ENCODE data around the gene FBXO28. TPM values are rescaled to one million over a fixed set of nuclear protein-coding genes. Genes with fewer than 3 reads are reported as not detected.

FBXO28 gene
- total RNA-seq, 4 donors from 2014 or later = 7.0 to 31.0 (median 26.4) TPM

GRCh38 chr1:224131253-224131652 is 17.3 kb downstream of the FBXO28 start:
- intact Hi-C loops (cut with DNase I; ENCODE audit: low total_unique reads) = no loop called here
- peaks cover 0 to 35% (median 20%) of the 10 kb centered on the region in 4 donors for H3K36me3 ChIP-seq
- in situ Hi-C loops (cut with MboI; ENCODE audit: low pct_ligation_motif_present in 1 of 4, low pct_unique_long_range_greater_than_20kb in 1 of 4, low sequenced_read_pairs in 3 of 4) = no loop called here

GRCh38 chr1:224132901-224133300 is 19.0 kb downstream of the FBXO28 start:
- peaks cover 0 to 40% (median 20%) of the 10 kb centered on the region in 4 donors for H3K36me3 ChIP-seq
- WGBS, 2 donors (ENCODE audit: low coverage in 1 of 2) = 34 to 36% methylated on average over 1 of the region's 1 CpG
- in situ Hi-C loops (cut with MboI; ENCODE audit: low pct_ligation_motif_present in 1 of 4, low pct_unique_long_range_greater_than_20kb in 1 of 4, low sequenced_read_pairs in 3 of 4) = no loop called here

More at GRCh38 chr1:224131253-224131652, 17.3 kb downstream of the FBXO28 start:
- Histone ChIP-seq H3K4me3 (no peak overlapping the region), H3K4me1 (no peaks in the 10 kb centered on the region), H3K27ac (no peak overlapping the region), H3K27me3 (no peaks in the 10 kb centered on the region), H3K9me3 (no peaks in the 10 kb centered on the region)
- DNase-seq = no peak
- TF ChIP-seq POLR2A (IDR thresholded peaks at IDR 0.05) = no peak
- TF ChIP-seq CTCF (IDR thresholded peaks at IDR 0.05) = no peak
- no peak for TF ChIP-seq POLR2AphosphoS5 (IDR thresholded peaks at IDR 0.05)
- TF ChIP-seq EP300 (IDR thresholded peaks at IDR 0.05; ENCODE audit: low read depth) = no peak

GRCh38 chr1:224133741-224134299 is 19.9 kb downstream of the FBXO28 start:
- TF ChIP-seq EP300 (IDR thresholded peaks at IDR 0.05; ENCODE audit: low read depth) (no peak), POLR2A (IDR thresholded peaks at IDR 0.05) (no peak), POLR2AphosphoS5 (IDR thresholded peaks at IDR 0.05) (no peak), CTCF (IDR thresholded peaks at IDR 0.05) (no peak)
- Histone ChIP-seq H3K4me1 (no peaks in the 10 kb centered on the region), H3K4me3 (no peak overlapping the region), H3K36me3 (peaks cover 0 to 44% (median 20%) of the 10 kb centered on the region in 4 donors), H3K27ac (no peak overlapping the region), H3K27me3 (no peaks in the 10 kb centered on the region), H3K9me3 (no peaks in the 10 kb centered on the region)
- DNase-seq = no peak
- in situ Hi-C loops (cut with MboI; ENCODE audit: low pct_ligation_motif_present in 1 of 4, low pct_unique_long_range_greater_than_20kb in 1 of 4, low sequenced_read_pairs in 3 of 4) (no loop called here), intact Hi-C loops (cut with DNase I; ENCODE audit: low total_unique reads) (no loop called here)
- WGBS, 2 donors (ENCODE audit: low coverage in 1 of 2) = 86 to 88% methylated on average over 3 to 5 of the region's 5 CpGs

More at GRCh38 chr1:224132901-224133300, 19.0 kb downstream of the FBXO28 start:
- Histone ChIP-seq H3K4me1 (no peaks in the 10 kb centered on the region), H3K27me3 (no peaks in the 10 kb centered on the region), H3K9me3 (no peaks in the 10 kb centered on the region), H3K27ac (no peak overlapping the region), H3K4me3 (no peak overlapping the region)
- intact Hi-C loops (cut with DNase I; ENCODE audit: low total_unique reads) = no loop called here
- DNase-seq = no peak
- TF ChIP-seq EP300 (IDR thresholded peaks at IDR 0.05; ENCODE audit: low read depth) (no peak), CTCF (IDR thresholded peaks at IDR 0.05) (no peak), POLR2AphosphoS5 (IDR thresholded peaks at IDR 0.05) (no peak), POLR2A (IDR thresholded peaks at IDR 0.05) (no peak)

GRCh38 chr1:224137518-224137917 is 23.6 kb downstream of the FBXO28 start:
- no peak overlapping the region for H3K27ac ChIP-seq
- in situ Hi-C loops (cut with MboI; ENCODE audit: low pct_ligation_motif_present in 1 of 4, low pct_unique_long_range_greater_than_20kb in 1 of 4, low sequenced_read_pairs in 3 of 4) (no loop called here), intact Hi-C loops (cut with DNase I; ENCODE audit: low total_unique reads) (no loop called here)
- H3K4me1 ChIP-seq = no peaks in the 10 kb centered on the region
- H3K27me3 ChIP-seq = no peaks in the 10 kb centered on the region
- no peak for DNase-seq
- H3K36me3 ChIP-seq = peaks cover 0 to 40% (median 10%) of the 10 kb centered on the region in 4 donors
- no peaks in the 10 kb centered on the region for H3K9me3 ChIP-seq
- no peak for TF ChIP-seq POLR2AphosphoS5 (IDR thresholded peaks at IDR 0.05)
- no peak for TF ChIP-seq POLR2A (IDR thresholded peaks at IDR 0.05)
- TF ChIP-seq CTCF (IDR thresholded peaks at IDR 0.05) = no peak
- no peak for TF ChIP-seq EP300 (IDR thresholded peaks at IDR 0.05; ENCODE audit: low read depth)
- H3K4me3 ChIP-seq = no peak overlapping the region

Measured in transverse colon (tissue), 4 donors.